Mesangial cell (primary cell): Measurements from ENCODE around the gene ANKRD13B. TPM values are rescaled to one million over a fixed set of nuclear protein-coding genes. Genes with fewer than 3 reads are reported as not detected.

Experiments
- total RNA-seq: library from RNA; depleted of rRNA; stranded (reverse); fragments of >200 nt; gene quantifications from 2 replicates; pipeline ENCODE4 v1.2.3, GENCODE V29; 2015

Gene ANKRD13B
- total RNA-seq, result 13.5 and 23.1 TPM in 2 replicates

GRCh38 chr17:29592850-29593551, at the start of gene ANKRD13B:
Gene ANKRD13B, plus strand, starts transcription at chr17:29593132. Its CDS starts 490 bp downstream, at chr17:29593622.

GRCh38 chr17:29566473-29567303, 26.2 kb upstream of the ANKRD13B start, which contains the start of gene ABHD15:
Gene ABHD15, minus strand, starts transcription at chr17:29567037. Its CDS starts 71 bp downstream, at chr17:29566966.

GRCh38 chr17:29568331-29569244, 24.3 kb upstream of the ANKRD13B start, which contains the start of gene TP53I13:
Gene TP53I13, plus strand, starts transcription at chr17:29568701. Its CDS starts 58 bp downstream, at chr17:29568759.

GRCh38 chr17:29589524-29590410, 3.2 kb upstream of the ANKRD13B start, which contains the start of gene GIT1:
Gene GIT1, minus strand, starts transcription at chr17:29589648. Its CDS starts 270 bp downstream, at chr17:29589378.

GRCh38 chr17:29622337-29623282, 29.7 kb downstream of the ANKRD13B start, which contains the start of gene CORO6:
Gene CORO6, minus strand, starts transcription at chr17:29622912. Its CDS starts 1,491 bp downstream, at chr17:29621421.

Other genes with a start within 250 kb of the ANKRD13B start
- 26.1 and 34.4 TPM in 2 replicates for gene TAOK1, start 202.8 kb upstream of the ANKRD13B start, total RNA-seq
- 9.0 and 11.3 TPM in 2 replicates for gene ABHD15, start 26.1 kb upstream of the ANKRD13B start, total RNA-seq
- gene TP53I13, start 24.4 kb upstream of the ANKRD13B start, total RNA-seq, result 71.0 and 76.8 TPM in 2 replicates
- 50.5 and 68.3 TPM in 2 replicates for gene GIT1, start 3.5 kb upstream of the ANKRD13B start, total RNA-seq
- 1.3 and 4.8 TPM in 2 replicates for gene CORO6, start 29.8 kb downstream of the ANKRD13B start, total RNA-seq